Measurements from ENCODE around the gene DNAJB1.

GRCh38 chr19:14510311-14511228, 7.6 kb downstream of the DNAJB1 start:
- no peak for TF ChIP-seq MAZ (IDR thresholded peaks at IDR 0.05; ENCODE audit: borderline replicate concordance, low read depth, low read length)
- no peak for TF ChIP-seq CTCF (conservative IDR thresholded peaks at IDR 0.05; ENCODE audit: low read depth, low read length)
- no peak for TF ChIP-seq CHD1 (IDR thresholded peaks at IDR 0.05; ENCODE audit: low read depth, low read length)
- no peak for TF ChIP-seq POLR2A (IDR thresholded peaks at IDR 0.05; ENCODE audit: low read depth, low read length)

Data from IMR-90 (cell line).